Coronary artery (tissue), 2 donors: Measurements from ENCODE around the gene TOR2A.

Source experiments
- DNase-seq: peaks from one replicate; pipeline ENCODE4 v3.0.0-alpha.2; 2017; ENCODE audit warnings: low spot score
- H3K27ac ChIP-seq, 2 donors: fragments of 200-600 bp; sonication (generic); one replicate each; pipeline ENCODE4 v1.5.1; 2016 to 2019
- H3K4me3 ChIP-seq: fragments of 200-600 bp; sonication (generic); 2 replicates; pipeline ENCODE4 v1.5.1; 2016; ENCODE audit warnings: mild to moderate bottlenecking, moderate library complexity
- CTCF ChIP-seq: fragments of 200-600 bp; sonication (generic); IDR thresholded peaks from one replicate; pipeline ENCODE4 v1.5.1; 2019; ENCODE audit warnings: antibody characterized with exemption

The TOR2A gene

GRCh38 chr9:127724012-127724411 lies 11.1 kb downstream of the TOR2A start:
- Histone ChIP-seq H3K27ac (no peak overlapping the region), H3K4me3 (no peak overlapping the region)
- DNase-seq: no peak
- no peak for TF ChIP-seq CTCF

- DNase-seq: no peak
- no peak for TF ChIP-seq CTCF
- H3K27ac ChIP-seq: no peak overlapping the region
- no peak overlapping the region for H3K4me3 ChIP-seq
Measured at GRCh38 chr9:127723444-127723843, 11.7 kb downstream of the TOR2A start.

GRCh38 chr9:127723013-127723412 lies 12.1 kb downstream of the TOR2A start:
- no peak for TF ChIP-seq CTCF
- H3K4me3 ChIP-seq: no peak overlapping the region
- DNase-seq: no peak
- H3K27ac ChIP-seq: no peak overlapping the region

- no peak for DNase-seq
- no peak overlapping the region for H3K27ac ChIP-seq
- no peak overlapping the region for H3K4me3 ChIP-seq
- TF ChIP-seq CTCF: no peak
Measured at GRCh38 chr9:127722055-127722745, 12.9 kb downstream of the TOR2A start.

- Histone ChIP-seq H3K4me3 (no peak overlapping the region), H3K27ac (no peak overlapping the region)
- no peak for DNase-seq
- TF ChIP-seq CTCF: no peak
Measured at GRCh38 chr9:127721391-127721821, 13.7 kb downstream of the TOR2A start.

- no peak for DNase-seq
- Histone ChIP-seq H3K4me3 (no peak overlapping the region), H3K27ac (no peak overlapping the region)
- no peak for TF ChIP-seq CTCF
Measured at GRCh38 chr9:127720865-127721227, 14.2 kb downstream of the TOR2A start.

- Histone ChIP-seq H3K4me3 (no peak overlapping the region), H3K27ac (no peak overlapping the region)
- no peak for TF ChIP-seq CTCF
- no peak for DNase-seq
Measured at GRCh38 chr9:127720031-127720864, 14.8 kb downstream of the TOR2A start.
